Activated naive CD8-positive, alpha-beta T cell (primary cell): Measurements from ENCODE around the gene ICAM2.
A peak's percentile ranks its signal among the peaks of the same experiment; 100 is the strongest.
"Not testable (repeated sequence)": the region's sequence is repeated elsewhere in the genome, so short reads cannot be mapped to it uniquely, and the experiment has no call there.

Experiments
- H3K27ac Mint-ChIP-seq: one replicate; pipeline ENCODE4 v1.8.0; 2021; ENCODE audit warnings: mixed read lengths
- H3K27me3 Mint-ChIP-seq: one replicate; pipeline ENCODE4 v1.8.0; 2021; ENCODE audit warnings: mixed read lengths
- H3K36me3 Mint-ChIP-seq: one replicate; pipeline ENCODE4 v1.8.0; 2021; ENCODE audit warnings: mixed read lengths
- H3K4me1 Mint-ChIP-seq: one replicate; pipeline ENCODE4 v1.8.0; 2021; ENCODE audit warnings: low read depth, mixed read lengths
- H3K4me3 Mint-ChIP-seq: one replicate; pipeline ENCODE4 v1.8.0; 2021; ENCODE audit warnings: mild to moderate bottlenecking, mixed read lengths
- H3K9me3 Mint-ChIP-seq: one replicate; pipeline ENCODE4 v1.8.0; 2021; ENCODE audit warnings: low read depth, mixed read lengths

Gene ICAM2

DNA sequence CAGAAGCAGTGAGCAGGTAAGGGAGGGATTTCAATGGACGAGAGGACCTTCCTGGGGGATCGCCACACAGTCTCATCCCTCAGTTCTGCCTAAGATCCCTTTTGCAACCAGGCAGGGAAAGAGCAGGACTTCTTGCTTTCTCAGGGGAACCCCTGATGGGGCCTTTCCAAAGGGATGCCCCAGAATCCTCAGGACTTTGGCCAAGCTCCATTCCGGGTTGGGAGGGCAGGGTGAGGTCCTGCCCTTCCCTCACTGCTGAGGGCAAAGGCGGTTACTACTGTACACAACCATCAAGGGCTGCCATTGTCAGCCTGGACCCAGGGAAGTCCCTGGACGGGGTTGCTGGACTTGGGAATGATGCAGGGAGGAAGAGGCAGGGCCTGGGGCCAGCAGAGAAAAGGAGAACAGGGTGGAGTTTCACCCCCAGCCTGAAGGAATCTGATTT, 12.6 kb downstream of the ICAM2 start:
- Mint-ChIP-seq H3K27ac (peak overlapping the region; percentile 68), H3K27me3 (no peaks in the 10 kb centered on the region), H3K4me3 (no peak overlapping the region), H3K9me3 (no peaks in the 10 kb centered on the region), H3K36me3 (peaks cover 4% of the 10 kb centered on the region), H3K4me1 (peaks cover 58% of the 10 kb centered on the region)

DNA sequence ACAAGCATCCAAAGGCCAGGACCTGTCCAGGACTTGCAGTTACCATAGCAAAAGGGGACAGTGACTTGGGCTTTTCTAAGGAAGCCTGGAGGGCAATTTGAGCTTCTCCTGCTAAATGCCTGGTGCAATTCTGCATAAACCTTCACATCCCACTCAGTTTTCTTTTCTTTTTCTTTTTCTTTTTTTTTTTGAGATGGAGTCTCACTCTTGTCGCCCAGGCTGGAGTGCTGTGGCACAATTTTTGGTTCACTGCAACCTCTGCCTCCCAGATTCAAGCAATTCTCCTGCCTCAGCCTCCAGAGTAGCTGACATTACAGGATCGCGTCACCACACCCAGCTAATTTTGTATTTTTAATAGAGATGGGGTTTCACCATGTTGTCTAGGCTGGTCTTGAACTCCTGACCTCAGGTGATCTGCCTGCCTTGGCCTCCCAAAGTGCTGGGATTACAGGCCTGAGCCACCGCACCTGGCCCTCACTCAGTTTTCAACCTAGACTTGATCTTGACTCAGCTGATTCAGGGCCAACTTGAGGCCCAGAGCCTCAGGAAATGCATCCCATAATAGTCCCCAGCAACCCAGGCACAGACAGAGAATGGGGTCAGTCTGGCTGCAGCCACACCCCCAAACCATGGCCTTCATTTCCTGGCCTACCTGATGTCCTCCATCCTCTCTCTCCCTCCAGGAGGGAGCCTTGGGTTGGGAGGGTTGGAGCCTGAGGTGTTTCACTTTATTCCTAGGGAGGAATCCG, 13.2 kb downstream of the ICAM2 start:
- H3K27ac Mint-ChIP-seq = peak overlapping the region; percentile 68
- H3K27me3 Mint-ChIP-seq, H3K36me3 Mint-ChIP-seq, H3K4me3 Mint-ChIP-seq, H3K9me3 Mint-ChIP-seq: not testable (repeated sequence)
- peaks cover 55% of the 10 kb centered on the region for H3K4me1 Mint-ChIP-seq

DNA sequence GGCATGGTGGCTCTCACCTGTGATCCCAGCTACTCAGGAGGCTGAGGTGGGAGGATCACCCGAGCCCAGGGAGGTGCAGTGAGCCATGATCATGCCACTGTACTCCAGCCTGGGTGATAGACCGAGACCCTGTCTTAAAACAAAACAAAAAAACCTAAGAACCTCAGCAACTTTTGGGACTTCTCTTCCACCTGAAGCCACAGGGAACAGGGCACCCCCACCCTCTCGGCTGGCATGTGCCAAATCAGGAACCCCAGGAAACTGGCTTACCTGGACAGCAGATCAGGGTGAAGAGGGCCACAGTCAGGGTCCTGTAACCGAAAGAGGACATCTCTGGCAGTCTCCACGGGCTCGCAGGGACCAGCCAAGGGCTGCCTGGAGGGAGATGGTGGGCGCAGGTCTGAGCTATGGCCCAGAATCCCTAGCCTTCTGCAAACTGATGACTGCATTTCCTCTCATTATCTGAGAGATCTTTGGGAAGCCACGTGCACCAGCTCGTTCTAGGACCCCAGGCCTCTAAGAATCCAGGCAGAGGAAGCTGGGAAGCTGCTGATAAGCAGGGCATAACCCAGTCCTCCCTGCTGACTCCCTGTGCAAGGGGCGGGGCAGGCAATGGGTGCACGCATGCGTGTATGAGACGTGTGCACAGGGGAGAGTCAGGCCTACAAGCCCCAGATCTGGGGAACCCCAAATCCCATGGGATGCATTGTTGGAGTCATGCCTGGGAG, 13.9 kb downstream of the ICAM2 start:
- Mint-ChIP-seq H3K36me3 (no peaks in the 10 kb centered on the region), H3K9me3 (no peaks in the 10 kb centered on the region), H3K4me3 (no peak overlapping the region)

DNA sequence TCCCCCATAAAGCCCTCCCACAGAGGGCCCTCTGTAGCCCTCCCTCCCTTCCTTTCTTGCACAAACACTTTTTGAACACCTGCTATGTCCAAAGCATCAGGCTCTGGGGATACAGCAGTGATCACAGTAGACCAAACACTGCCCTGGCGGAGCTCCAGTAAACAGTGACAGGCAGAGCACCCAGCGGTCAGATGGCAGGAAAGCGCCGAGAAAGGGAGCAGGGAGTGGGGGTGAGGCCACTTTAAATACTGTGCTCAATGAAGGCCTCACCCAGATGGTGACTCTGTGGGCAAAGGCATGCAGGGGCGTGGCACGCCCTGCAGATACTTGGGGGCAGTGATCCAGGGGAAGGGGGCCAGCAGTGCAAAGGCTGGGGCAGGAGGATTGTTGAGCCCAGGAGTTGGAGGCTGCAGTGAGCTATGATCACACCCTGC, 14.7 kb downstream of the ICAM2 start:
- peak overlapping the region; percentile 84 for H3K27ac Mint-ChIP-seq
- no peaks in the 10 kb centered on the region for H3K9me3 Mint-ChIP-seq
- H3K4me1 Mint-ChIP-seq = peaks cover 43% of the 10 kb centered on the region
- no peaks in the 10 kb centered on the region for H3K36me3 Mint-ChIP-seq
- no peaks in the 10 kb centered on the region for H3K27me3 Mint-ChIP-seq
- no peak overlapping the region for H3K4me3 Mint-ChIP-seq

More for the DNA sequence above, 13.9 kb downstream of the ICAM2 start:
- peaks cover 49% of the 10 kb centered on the region for H3K4me1 Mint-ChIP-seq
- peak overlapping the region; percentile 28 for H3K27ac Mint-ChIP-seq
- no peaks in the 10 kb centered on the region for H3K27me3 Mint-ChIP-seq

DNA sequence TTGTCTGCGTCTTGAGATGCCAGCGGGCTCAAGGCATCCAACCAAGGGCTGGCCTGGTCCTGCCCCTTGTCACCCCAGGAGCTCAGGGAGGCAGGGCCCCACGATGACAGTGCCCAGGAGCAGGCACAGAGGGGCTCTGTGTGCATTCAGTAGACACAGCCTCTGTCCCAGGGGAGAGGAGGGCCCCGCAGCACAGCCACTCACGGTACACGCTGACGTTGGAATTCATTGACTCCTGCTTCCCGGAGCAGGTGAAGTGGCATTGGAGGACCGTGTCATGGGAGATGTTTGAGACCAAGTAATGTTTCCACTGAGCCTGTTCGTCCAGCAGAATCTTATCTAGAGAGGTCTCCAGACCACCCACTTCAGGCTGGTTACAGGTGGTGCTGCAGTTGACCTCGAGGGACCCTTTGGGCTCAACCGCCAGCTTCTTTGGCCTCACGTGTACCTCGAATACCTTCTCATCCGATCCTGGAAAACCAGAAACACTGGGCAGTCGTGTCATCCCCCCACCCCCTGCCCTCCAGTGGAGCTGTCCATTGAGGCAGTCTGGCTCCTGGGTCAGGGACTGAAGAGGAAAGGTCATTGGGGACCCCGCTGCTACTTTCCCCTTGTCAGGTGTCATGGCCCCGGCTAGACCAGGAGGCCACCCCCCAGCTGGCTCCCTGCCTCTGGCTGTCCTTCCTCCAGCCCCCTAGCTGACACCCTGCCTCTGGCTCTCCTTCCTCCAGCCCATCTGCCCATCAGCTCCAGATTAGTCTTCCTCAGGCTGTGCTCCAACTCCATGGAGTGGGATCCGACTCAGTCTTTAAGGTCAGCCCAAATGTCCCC, 15.3 kb downstream of the ICAM2 start:
- Mint-ChIP-seq H3K4me1 (peaks cover 36% of the 10 kb centered on the region), H3K27ac (peak overlapping the region; percentile 84), H3K36me3 (no peaks in the 10 kb centered on the region), H3K4me3 (no peak overlapping the region), H3K27me3 (no peaks in the 10 kb centered on the region), H3K9me3 (no peaks in the 10 kb centered on the region)

DNA sequence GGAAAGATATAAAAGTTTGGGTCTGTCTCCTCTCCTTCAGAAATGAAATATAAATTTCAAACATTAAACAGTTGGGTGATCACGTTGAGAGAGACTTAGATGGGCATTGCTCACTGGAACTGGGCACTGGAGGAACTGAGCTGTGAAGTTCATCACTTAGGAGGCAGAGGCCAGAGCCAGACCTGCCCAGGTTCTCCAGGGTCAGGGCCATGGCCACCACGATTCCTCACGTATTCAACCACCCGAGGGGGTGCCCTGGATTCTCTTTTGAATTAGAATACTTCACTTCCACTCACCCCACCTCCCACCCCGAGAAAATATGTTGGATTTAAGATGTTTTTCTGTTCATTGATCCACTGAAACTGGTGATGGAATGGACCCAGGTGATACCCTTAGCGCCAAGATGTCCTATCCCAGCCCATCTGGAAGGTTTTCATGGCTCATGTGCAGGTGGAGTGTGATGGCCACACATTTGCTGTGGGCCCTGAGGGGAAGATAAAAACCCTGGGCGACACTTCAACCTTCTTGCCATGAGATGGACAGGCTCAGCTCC, 16.1 kb downstream of the ICAM2 start:
- Mint-ChIP-seq H3K4me3 (no peak overlapping the region), H3K27me3 (no peaks in the 10 kb centered on the region), H3K4me1 (peaks cover 35% of the 10 kb centered on the region), H3K9me3 (no peaks in the 10 kb centered on the region), H3K27ac (no peak overlapping the region), H3K36me3 (no peaks in the 10 kb centered on the region)

DNA sequence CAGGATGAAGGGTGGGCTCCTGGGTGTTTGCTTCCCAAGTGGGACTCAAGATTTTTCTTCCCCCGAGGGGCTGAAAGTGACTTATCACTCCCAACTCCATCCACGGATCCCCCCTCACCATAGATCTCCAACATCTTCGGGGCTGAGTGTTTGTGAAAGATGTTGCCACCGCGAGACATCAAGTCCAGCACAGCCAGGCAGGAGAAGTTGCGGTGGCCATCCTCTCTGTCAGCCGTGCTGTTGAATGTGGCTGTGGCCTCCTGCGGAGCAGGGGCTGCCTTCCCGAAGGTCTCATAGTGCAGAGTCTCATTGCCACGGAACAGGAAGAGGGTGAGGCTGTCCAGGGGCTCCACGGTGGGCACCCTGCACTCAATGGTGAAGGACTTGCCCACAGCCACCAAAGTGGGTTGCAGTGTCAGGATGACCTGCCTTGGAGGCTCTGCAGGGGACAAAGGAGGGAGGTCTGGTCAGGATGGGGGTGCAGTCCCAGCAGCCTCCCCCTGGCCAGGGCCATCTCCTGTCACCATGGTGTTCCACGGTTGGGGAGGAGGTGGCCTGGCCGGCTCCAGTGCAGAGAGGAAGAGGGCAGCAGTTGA, 16.8 kb downstream of the ICAM2 start:
- Mint-ChIP-seq H3K36me3 (no peaks in the 10 kb centered on the region), H3K27me3 (no peaks in the 10 kb centered on the region), H3K27ac (peak overlapping the region; percentile 28), H3K4me1 (peaks cover 31% of the 10 kb centered on the region), H3K4me3 (no peak overlapping the region), H3K9me3 (no peaks in the 10 kb centered on the region)

DNA sequence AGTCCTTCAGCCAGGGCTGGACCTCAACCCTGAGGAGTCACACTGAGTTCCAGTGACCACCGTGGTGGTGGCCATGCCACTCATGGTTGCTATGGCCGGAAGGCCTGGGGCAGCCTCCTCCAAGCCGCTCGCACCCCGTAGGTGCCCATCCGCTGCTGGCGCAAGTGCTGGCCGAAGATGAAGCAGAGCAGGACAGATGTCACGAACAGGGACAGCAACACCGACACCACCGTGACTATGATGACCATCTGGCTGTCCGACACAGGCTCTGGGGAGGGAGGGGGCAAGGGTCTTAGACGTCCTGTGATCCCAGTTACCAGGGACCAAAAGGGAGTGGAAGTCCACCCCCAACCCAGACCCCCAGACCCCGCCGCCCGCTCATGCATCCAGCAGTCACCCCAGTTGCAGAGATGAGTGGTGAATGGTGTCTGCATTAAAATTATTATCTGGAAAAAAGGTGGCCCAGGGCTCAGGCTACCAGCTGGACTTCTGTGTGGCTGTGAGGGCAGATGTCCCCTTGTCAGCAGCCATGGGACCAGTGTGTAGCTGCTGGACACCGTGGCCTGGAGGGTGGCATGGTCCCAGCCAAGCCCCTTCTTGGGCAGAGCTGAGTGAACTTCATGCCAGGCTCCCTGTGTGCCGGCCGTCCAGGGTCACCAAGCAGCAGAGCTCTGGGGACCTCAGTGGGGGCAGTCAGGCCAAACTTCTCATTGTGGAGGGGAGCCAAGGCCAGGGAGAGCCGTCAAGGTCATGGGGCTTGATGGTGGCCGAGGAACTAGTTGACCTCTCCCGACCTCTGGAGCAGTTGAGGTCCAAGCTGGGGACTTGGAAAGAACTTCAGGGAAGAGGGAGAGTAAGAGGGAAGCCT, 17.5 kb downstream of the ICAM2 start:
- Mint-ChIP-seq H3K27ac (peak overlapping the region; percentile 28), H3K9me3 (no peaks in the 10 kb centered on the region), H3K4me1 (peaks cover 26% of the 10 kb centered on the region), H3K4me3 (no peak overlapping the region), H3K27me3 (no peaks in the 10 kb centered on the region), H3K36me3 (no peaks in the 10 kb centered on the region)

DNA sequence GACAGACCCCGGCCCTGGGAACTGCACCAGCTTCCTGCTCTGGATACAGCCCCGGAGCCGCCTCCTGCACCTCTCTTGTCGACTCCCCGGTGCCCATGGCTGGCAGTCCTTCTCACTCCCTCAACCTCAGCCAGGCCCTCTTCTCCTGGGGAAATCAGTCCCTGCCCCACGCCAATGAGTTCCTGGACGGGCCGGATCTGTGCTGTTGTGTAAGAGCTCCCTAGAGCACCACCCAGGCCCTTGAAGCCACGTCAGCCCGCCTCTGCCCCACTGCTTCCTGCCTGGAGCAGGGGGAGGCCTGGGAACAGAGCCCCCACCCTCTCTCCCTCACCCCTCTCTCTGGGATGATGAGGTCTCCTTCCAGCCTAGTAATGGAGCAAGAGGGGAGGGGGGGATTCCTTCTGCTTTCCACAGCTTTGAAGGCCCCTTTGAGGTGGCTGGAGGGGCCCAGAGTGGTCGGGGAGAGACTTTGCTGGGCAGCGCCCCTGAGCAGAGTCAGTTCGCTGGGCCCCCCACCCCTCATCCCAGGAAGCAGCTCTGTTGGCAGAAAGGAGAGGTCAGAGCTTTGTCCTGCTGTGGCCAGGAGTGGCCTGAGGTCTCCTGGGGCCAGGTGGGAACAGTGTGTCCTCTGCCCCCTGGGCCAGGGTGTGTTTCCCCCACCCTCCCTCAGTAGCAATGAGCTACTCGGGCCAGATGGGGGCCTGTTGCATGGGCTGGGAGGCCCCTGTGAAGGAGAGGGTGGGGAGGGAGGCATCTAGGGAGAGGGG, 18.5 kb downstream of the ICAM2 start:
- Mint-ChIP-seq H3K27me3 (no peaks in the 10 kb centered on the region), H3K4me3 (no peak overlapping the region), H3K4me1 (peaks cover 27% of the 10 kb centered on the region), H3K36me3 (no peaks in the 10 kb centered on the region), H3K27ac (no peak overlapping the region), H3K9me3 (no peaks in the 10 kb centered on the region)

DNA sequence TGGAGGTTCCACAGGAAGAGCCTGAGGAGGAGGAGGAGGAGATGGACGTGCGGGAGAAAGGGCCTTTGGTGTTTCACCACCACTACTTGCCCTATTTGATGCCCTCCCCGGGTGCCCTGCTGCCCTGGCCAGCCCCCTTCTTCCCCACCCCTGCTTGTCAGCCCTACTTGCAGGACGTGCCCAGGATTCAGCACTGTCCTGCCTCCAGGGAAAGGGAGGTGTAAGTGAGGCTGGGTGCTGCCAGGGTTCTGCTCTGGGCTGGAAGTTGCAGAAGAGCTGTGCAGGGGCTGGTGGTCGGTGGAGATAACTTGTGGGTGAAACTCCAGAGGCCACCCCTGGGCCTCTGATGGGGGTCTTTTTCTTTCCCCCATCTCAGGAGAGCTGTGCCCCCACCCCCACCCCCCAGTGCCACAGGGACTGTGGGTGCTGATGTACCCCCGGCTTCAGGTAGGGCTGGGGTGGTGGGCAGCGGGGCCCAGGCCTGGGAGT, 19.3 kb downstream of the ICAM2 start:
- H3K27ac Mint-ChIP-seq = no peak overlapping the region
- H3K4me1 Mint-ChIP-seq = peaks cover 24% of the 10 kb centered on the region
- no peak overlapping the region for H3K4me3 Mint-ChIP-seq
- no peaks in the 10 kb centered on the region for H3K36me3 Mint-ChIP-seq
- no peaks in the 10 kb centered on the region for H3K27me3 Mint-ChIP-seq
- no peaks in the 10 kb centered on the region for H3K9me3 Mint-ChIP-seq

DNA sequence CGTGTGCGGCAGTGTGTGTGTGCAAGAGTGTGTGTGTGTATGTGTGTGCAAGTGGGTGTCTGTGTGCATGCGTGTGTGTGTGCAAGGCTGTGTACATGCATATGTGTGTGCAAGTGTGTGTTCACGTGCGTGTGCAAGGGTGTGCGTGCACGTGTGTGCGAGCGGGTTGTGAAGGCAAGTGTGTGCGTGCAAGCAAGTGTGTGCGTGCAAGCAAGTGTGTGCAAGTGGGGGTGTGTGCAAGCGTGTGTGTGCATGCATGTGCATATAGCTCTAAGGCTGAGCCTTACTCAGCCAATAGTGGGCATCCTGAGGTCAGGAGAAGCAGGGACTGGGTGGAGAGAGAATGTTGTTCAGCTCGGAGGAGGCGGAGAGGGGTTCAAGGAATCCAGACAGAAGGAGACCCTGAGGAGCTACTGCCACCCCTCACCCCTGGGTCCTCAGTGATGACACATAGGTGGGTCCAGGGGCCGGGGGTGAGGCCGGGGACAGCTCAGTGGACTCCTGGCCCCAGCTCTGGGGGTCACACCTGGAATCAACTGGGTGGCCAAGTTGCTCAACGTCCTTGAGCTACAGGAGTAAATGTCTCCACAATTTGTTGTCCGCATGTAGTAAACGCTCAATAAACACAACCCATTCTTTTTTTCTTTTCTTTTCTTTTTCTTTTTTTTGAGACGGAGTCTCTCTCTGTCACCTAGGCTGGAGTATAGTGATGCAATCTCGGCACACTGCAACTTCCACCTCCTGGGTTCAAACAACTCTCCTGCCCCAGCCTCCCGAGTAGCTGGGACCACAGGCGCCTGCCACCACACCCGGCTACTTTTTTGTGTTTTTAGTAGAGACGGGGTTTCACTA, 20.5 kb downstream of the ICAM2 start:
- H3K4me1 Mint-ChIP-seq = peaks cover 20% of the 10 kb centered on the region
- H3K36me3 Mint-ChIP-seq = no peaks in the 10 kb centered on the region
- H3K9me3 Mint-ChIP-seq = no peaks in the 10 kb centered on the region
- no peaks in the 10 kb centered on the region for H3K27me3 Mint-ChIP-seq
- H3K4me3 Mint-ChIP-seq = peak overlapping the region; percentile 80
- no peak overlapping the region for H3K27ac Mint-ChIP-seq
